Suppressor macrophage treated with lipopolysaccharide for 1 hour (primary cell): ENCODE results near the gene FAXC.
A peak's percentile ranks its signal among the peaks of the same experiment; 100 is the strongest.

Source experiments
- DNase-seq, 3 donors: peaks; one replicate each; pipeline ENCODE4 v3.0.0-alpha.2; 2020 to 2022

Gene FAXC

DNA sequence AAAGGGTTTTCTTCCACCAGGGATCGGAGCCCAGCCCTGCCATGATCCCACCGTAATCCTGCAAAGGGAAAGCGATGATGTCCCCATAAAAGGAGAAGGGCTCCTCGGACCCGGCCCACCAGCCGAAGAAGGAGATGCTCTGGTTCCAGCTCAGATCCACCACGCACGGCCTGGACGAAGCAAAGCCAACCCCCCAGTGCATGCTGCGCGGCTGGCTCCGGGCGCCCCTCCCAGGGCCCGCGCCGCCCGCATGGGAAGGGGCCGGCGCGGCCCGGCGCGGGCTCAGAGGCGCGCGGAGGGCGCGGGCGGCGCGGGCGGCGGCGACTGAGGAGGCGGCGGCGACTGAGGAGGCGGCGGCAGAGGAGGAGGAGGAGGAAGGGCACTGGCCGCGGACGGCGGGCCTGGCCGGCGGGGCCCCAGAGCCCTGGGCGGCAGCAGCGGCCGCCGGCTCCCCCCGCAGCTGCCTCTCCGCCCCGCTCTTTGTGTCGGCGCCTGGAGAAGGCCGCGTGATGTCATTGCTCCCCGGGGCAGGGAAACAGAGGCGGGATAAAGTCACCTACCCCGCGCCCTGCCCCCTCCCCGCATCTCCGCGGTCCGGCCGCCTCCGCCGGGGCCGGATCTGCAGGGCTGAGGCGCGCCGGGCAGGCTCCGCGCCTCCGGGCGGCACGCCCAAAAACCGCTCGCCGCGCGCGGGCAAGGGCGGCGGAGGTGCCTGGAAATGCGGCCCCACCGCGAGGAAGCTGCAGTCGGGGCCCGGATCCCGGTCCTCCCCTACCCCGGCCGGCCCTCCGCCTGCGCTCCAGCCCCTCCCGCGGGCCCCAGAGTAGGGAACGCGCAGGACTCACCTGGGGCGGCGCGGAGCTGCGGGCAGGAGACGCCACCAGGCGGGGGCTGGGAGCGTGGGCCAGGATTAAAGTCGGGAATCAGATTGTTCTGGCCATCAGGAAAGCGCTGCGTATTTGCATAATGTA, at the start of gene FAXC:
TSS of gene FAXC (minus strand) at position 504 of the 971 bp plus-strand sequence. CDS start at position 202, 302 bp downstream.
- DNase-seq: peak in 2 of 3 donors; percentile 7 to 35

DNA sequence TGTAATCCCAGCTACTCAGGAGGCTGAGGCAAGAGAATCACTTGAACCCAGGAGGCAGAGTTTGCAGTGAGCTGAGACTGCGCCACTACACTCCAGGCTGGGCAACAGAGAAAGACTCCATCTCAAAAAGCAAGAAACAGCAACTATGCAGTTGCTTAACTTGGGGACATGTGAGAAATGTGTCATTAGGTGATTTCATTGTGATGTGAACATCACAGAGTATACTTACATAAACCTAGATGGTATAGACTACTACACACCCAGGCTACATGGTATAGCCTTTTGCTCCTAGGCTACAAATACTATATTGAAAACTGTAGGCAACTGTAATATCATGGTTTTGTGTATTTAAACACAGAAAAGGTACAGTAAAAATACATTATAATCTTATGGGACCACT, 47.8 kb upstream of the FAXC start:
- DNase-seq: peak in 2 of 3 donors; percentile 11 to 49

DNA sequence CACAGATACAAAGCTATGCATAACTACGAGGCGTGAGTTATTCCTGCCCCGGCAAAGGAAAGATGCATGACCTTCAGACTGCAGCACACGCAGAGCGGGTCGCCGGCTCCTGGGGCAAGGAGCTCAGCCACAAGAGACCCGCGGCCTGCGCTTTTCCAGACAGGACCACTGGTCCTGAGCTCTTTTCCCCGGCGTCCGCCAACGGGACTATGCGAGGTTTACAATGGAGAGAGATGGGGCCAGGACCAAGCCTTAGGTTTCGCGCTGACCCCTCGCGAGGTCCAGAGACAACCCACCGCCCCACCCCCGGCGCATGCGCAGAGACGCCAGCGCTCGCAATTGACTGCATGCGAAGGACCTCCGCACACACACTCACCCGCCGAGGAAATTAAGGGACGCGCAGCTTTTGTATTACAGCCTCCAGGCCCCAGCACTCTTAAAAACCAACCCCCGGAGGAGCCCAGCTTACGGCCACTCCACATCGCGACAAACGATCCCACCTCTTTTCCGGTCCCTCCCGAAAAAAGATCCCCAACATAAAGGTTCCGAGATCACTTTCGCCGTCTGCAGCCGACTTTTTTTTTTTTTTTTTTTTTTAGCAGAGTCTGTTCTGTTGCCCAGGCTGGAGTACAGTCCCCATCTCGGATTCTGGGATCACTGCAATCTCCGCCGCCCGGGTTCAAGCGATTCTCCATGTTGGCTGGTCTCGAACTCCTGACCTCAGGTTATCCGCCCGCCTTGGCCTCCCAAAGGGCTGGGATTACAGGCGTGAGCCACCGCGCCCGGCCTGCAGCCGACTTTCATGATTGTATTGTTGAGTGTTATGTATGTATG, 44.4 kb upstream of the FAXC start, which contains the start of gene COQ3:
TSS of gene COQ3 (minus strand) at position 498 of the 834 bp plus-strand sequence. CDS start at position 482, 16 bp downstream.
- peak; percentile 67 to 84 (median 76) for DNase-seq

DNA sequence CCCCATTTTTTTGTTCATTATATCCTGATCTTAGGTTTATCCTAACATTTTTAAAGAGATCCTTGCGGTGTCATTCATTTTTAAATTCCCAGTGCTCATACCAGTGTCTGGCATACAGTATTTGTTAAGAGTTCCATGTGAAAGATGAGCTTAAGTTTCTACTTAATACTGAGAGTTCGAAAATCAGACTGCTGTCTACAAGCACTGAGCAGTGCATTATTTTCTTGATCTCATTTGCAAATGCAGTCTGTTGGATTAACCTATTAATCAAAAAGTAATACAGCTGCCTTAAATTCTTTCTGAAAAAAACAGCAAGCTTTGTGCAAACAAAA, 43.9 kb upstream of the FAXC start:
- DNase-seq: no peak

DNA sequence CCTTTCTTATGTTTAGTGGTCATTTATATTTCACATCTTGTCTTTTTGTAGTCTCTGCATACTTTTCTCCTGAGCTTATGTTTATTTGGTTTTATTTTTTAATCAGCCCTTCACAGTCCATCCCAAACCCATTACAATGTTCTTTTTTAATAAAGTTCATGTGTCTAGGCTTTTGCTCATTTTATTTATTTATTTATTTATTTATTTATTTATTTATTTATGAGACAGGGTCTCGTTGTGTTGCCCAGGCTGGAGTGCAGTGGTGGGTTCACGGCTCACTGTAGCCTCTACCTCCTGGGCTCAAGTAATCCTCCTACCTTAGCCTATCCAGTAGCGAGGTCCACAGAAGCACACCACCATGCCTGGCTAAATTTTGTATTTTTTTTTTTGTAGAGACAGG, 41.4 kb upstream of the FAXC start:
- DNase-seq: no peak

DNA sequence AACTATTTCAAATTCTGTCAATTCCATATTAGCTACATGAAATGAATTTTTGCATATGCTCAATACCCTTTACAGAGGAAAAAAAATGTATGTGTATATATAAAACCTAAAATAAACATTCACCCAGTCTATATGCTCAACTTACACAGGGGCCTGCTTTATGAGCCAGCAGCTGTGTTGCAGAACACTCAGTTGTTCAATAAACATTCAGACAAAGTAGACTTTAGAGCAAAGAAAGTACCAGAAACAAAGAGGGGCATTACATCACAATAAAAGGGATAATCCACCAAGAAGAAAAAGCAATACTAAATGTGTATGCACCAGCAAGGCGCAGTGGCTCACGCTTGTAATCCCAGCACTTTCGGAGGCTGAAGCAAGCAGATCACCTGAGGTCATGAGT, 35.0 kb upstream of the FAXC start:
- DNase-seq: no peak

DNA sequence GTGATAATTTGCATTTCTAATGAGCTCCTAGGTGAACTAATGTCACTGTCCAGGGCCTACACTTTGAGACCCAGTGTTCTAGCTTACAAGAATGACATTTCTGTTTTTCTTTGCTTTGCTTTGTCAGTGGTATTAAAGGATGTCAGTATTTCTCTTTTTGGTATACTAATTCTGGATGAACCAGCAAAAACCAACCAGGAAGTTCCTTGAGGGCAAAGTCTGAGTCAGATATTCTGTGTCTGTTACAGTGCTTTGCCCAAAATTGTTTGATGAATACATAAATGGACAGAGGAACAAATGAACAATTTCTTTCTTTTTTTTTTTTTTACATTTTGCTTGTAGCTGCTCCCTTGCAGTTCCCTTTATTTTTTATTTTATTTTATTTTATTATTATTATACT, 29.2 kb upstream of the FAXC start:
- DNase-seq: peak in 2 of 3 donors; percentile 7 to 44

DNA sequence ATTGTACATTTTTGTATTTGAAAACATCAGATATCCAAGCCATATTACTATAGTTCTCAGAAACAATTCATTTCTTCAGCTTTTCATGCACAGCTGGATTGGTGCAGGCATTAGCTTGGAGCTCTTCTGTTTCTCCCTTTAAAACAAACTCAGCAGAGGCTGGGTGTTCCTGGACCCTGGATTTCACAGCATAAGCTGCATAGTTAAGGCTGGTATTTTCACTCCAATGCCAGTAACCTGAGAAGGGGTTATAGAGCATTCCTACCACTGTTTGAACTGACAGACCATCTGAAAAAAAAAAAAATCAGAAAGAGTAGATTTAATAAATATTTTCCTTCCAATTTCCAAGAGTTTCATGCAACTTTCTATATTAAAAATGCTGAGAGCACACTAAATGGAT, 20.1 kb upstream of the FAXC start:
- no peak for DNase-seq

DNA sequence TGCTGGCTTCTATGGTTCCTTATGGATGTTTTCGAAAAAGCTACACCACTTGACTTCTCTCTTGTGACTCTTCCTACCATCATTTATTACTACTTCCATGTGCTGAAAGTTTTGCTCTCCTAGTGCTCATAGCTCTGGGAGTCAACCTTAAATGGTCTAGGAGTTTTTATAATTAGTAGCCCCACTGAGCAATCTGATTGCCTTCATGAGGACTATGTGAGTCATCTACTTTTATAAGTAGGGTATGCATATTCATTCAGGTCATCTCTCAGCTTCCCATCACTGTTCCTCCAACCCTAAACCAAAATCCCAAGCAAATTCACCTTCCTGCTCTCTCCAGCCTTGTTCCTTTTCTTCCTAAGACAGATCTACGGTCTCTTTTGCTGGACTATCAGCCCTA, 17.4 kb upstream of the FAXC start:
- DNase-seq: no peak

DNA sequence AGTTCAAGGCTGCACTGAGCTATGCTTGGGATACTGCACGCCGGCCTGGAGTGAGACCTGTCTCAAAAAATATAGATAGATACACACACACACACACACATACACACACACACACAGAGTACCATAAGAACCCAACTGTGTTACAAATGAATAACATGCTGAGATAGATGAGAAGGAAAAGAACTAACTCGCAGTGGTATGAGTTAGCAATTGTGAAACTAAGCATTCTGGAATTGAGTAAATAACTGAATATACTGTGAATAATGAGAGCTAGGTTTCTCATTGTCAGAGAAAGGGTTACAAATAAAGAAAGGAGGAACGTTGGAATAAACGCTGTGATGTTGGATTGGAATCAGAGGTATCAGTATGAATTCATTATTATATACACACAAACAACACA, 14.6 kb upstream of the FAXC start:
- no peak for DNase-seq

DNA sequence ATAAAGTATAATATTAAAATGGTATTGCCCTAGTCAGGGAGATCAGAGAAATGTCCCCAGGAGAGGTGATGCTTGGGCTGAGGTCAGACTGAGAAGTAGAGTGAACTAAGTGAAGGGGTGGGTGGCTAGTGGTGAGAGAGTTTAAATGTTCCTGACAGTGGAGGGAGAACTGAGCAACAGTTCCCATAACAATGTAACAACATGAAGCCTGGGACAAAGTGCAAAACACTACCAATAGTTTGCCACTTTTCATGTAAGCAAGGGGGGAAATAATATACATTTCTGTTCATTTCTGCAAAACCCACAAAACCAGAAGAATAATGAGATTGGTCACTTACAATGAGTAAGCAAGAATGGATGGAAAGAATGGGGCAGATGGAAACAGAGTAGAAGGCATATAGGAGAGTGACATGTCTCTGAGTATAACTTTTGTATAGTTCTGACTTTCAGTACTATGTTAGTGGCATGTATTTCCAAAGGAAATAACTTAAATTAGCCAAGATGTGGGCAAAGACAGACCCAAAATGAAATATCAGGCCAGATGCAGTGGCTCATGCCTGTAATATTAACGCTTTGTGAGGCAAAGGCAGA, 13.3 kb upstream of the FAXC start:
- no peak for DNase-seq

DNA sequence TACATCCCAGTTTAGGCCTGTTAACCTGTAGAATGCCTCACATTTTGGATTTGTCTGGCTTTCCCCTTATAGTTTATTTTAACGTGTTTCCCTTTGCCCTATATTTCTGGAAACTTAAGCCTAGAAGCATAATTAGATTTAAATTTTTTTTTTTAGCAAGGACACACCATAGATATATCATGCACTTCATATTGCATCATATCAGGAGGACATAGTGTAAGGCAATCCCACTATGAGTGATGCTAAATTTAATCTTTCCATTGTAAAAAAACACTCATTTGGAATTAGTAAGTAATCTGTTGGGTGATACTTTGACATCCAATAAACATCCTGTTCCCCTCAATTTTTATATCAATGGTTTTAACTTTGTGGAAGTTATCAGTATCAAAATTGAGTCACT, 10.3 kb upstream of the FAXC start:
- DNase-seq: no peak

DNA sequence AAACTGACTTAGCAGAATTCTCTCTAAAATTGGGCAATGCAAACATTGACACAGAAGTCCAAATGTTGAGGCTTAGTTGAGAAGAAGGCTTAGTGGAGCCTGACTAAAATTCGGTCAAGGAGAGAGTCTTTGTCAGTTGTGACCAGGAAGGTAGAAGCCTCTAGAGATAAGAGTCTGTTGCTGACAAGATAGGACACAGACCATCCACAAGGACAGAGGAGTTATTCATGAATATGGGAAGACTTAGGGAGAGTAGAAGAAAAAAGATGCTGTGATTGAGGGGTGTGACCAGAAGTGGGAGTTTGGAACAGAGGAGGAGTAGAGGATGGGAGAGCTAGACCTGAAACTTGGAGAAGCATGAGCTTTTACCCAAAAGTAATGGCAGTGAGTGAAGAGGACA, 7.2 kb upstream of the FAXC start:
- DNase-seq: no peak

DNA sequence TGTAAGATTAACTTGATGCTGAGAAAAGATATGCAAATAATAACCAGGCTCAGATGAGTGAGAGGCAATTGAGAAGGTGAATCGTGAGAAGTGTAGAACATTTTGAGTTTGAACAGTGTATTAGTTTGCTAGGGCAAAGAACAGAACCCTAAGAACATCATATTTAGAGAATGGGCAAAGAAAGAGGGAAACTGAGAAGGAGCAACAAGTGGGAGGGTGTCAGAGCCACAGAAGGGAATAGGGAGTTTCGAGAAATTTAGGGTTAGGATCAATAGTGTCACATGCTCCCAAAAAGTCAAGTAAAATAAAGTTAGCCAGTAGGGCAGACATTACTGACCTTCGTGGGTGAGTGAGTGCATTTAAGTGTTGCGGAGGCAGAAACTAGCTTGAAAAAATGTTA, 5.5 kb upstream of the FAXC start:
- no peak for DNase-seq

DNA sequence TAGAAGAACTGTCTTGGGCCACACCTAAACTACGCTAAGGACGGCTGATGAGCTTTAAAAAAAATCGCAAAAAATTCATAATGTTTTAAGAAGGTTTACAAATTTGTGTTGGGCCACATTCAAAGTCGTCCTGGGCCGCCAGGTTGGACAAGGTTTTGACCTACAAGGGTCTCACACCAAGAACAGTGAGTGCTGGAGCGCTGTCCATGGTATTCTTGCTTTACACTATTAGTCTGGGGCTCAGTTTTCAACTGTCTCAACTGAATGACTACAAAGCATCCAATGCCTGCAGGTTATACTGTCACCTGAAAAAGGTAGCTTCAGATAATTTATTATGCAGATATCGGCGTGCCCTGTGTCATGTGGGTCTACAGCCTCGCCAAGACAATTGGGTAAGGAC, 3.7 kb upstream of the FAXC start:
- no peak for DNase-seq

DNA sequence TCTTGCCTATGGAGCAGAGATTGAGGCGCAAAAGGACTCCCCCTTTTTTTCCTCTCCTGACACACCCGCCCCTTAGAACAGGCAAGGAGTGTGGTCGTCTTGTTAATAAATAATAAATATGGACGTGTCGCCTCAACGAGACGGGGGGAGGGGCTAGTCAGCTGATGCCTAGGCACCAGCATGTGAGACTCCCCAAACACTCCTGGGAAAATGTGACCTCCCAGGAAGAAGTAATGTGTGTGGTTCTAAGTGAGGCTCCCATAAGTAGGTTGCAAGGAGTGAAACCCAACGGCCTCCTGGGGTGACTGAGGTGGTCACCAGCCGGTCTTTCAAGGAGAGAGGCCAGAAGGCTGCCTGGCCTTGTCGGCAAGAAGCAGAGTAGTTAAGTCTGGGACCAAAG, 1.1 kb upstream of the FAXC start:
- DNase-seq: no peak

DNA sequence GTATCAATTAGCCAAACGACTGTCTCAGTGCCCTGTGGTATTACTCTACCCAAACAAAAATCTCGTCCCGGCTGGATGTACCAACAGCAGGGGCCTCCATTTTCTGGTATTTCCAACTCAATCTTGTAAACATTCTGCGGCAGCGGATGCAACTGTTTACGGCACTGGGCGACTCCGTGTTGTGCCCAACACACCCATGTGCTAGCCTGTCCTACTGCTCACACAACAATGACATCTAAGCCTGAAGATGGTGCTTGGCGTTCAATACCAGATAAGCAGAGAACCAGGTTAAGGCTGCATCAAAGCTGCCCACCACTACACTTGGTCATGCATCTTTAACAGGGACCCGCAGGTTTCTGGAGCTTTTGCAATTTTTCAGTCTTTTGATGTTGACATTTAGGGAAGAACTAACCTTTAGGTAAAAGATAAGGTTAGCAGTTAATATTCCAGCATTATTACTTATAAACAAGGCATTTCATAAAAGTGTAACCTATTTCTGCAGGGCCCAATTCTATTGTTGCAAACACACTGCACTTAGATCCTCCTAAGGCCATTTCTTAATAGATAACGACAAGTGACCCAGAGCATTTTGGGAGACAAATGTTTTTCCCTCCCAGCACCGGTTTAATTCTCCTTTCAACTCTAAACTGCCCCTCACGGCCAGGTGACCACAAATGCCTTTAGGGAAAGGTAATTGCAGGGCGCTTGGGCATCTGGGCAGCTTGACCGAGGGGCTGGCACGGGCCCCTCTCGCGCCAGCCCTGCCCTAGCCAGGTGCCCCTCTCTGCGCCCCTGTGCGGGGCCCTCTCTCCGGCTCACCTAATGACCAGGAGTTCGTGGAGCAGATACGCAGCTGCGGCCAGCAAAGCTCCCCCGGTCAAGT, 945 bp downstream of the FAXC start:
- DNase-seq: no peak

DNA sequence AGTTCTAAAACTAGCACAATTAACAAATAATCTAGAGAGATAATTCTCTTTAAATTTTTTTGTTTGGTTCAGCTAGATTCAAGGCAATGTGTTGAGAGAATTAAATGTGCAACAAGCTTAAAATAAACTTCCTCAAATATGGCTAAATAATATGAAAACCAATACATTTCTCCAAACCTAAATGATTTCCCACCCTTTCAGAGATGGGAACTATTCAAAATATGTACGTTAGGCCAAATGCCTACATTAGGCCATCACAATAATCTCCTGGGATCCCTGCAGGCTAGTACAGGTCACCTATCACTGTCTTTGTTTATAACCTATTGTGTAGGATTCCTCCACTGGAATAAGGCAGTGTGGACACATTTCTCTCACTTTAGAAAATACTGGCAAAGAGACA, 1.7 kb downstream of the FAXC start:
- DNase-seq: no peak

DNA sequence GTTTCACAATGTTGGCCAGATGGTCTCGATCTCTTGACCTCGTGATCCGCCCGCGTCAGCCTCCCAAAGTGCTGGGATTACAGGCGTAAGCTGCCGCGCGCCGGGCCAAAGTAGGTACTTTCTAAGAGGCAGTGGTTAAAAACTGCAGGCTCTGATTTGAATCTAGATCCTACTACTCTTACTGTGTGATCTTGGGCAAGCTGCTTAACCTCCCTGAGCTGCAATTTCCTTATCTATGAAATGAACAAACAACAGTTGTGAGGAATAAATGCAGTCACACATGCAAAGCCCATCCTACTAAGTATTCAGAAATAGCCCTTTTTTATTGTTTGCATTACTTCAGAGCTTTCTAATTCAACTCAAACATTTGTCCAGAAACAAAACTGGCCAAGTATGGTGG, 2.9 kb downstream of the FAXC start:
- no peak for DNase-seq

DNA sequence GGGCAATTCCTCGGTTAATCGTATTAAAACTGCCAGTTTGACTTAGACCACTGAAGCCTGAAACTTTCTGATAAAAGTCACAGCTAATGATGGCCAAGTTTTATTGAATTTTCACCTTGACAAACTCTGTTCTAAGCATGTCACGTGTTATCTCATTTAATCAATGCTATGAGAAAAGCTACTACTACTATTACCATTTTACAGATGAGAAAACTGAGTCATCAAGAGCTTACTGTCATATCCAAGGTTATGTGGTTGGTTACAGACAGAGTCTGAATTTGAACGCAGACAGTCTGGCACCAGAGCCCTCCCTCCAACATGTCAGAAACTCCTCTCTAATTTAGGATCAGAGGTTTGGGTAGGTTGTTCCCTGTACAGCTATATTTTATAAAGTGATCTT, 4.3 kb downstream of the FAXC start:
- DNase-seq: no peak

DNA sequence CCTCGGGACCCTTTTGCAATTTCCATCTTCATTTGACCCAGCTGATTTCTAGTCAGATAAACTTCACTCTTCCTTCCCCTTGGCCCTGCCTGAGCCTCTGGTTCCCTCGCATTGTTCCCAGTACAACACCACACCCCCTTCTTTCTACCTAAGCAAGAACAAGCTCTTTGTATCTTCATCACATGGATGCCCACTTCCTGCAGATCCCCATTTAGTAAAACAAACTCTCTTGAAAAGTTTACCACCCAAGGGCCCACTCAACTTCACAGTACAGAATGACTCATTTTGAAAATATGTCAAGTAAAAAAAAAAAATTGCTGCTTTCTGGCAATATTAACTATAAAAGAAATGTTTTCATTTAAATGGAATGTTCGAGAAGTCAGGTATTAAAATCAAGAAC, 5.2 kb downstream of the FAXC start:
- no peak for DNase-seq

DNA sequence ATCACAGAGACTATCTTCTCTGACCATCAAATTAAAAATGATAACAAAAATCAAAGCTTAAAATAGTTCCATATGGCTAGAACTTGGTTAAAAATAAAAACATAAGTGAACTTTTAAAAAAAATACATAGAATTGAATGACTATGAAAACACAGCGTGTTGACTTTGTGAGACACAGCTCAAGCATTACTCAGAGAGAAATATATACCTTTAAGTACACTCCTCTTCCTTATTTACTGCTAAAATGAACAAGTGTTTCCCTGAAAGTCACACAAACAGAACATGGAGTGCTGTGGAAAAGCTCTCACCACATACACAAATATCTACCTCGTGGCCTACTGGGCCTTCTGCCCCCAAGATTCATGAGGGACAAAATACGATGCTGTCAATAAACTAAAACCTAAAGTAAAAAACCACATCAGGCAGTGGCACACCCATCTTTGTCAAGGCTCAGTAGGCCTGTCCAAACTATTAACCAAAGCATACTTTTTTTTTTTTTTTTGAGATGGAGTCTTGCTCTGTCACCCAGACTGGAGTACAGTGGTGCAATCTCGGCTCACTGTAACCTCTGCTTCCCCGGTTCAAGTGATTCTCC, 7.5 kb downstream of the FAXC start:
- no peak for DNase-seq
